WERI-Rb-1 (cell line): ENCODE data around the gene JAZF1.

Experiments
- DNase-seq: peaks from one replicate; pipeline ENCODE4 v3.0.0-alpha.2; 2020
- H3K27ac ChIP-seq: fragments of 250-450 bp; sonication (Bioruptor Pico); 2 replicates; pipeline ENCODE4 v1.5.1; 2020; ENCODE audit warnings: mild to moderate bottlenecking, moderate library complexity
- H3K27me3 ChIP-seq: fragments of 250-450 bp; sonication (Bioruptor Pico); 2 replicates; pipeline ENCODE4 v1.5.1; 2021; ENCODE audit warnings: mild to moderate bottlenecking, low read depth, moderate library complexity; ENCODE audit not compliant: insufficient read depth, severe bottlenecking
- H3K36me3 ChIP-seq: fragments of 250-450 bp; sonication (Bioruptor Pico); 2 replicates; pipeline ENCODE4 v1.5.1; 2020; ENCODE audit warnings: mild to moderate bottlenecking, moderate library complexity
- H3K4me3 ChIP-seq: 2 replicates; pipeline ENCODE4 v1.5.1; 2011; ENCODE audit warnings: low read depth, mild to moderate bottlenecking, control low read depth, low read length
- H3K9me3 ChIP-seq: fragments of 250-450 bp; sonication (Bioruptor Pico); 2 replicates; pipeline ENCODE4 v1.5.1; 2021; ENCODE audit warnings: mild to moderate bottlenecking, moderate library complexity; ENCODE audit not compliant: severe bottlenecking
- CTCF ChIP-seq: IDR thresholded peaks from 2 replicates; pipeline ENCODE4 v1.5.1; 2011; ENCODE audit warnings: low read depth, mild to moderate bottlenecking, control low read depth, inconsistent platforms, low read length

Gene JAZF1

GRCh38 chr7:28045592-28045991 is 135.0 kb downstream of the JAZF1 start:
- peaks cover 25% of the 10 kb centered on the region for H3K27me3 ChIP-seq
- no peak for DNase-seq
- H3K27ac ChIP-seq = no peak overlapping the region
- H3K36me3 ChIP-seq = no peaks in the 10 kb centered on the region
- H3K9me3 ChIP-seq = no peaks in the 10 kb centered on the region
- no peak for TF ChIP-seq CTCF
- H3K4me3 ChIP-seq = no peak overlapping the region

- no peak for TF ChIP-seq CTCF
These were observed 135.8 kb downstream of the JAZF1 start for GRCh38 chr7:28044825-28045224.

GRCh38 chr7:28042721-28043120 is 137.9 kb downstream of the JAZF1 start:
- H3K9me3 ChIP-seq = no peaks in the 10 kb centered on the region
- no peak overlapping the region for H3K4me3 ChIP-seq
- no peak for TF ChIP-seq CTCF
- no peak overlapping the region for H3K27ac ChIP-seq
- H3K27me3 ChIP-seq = peaks cover 30% of the 10 kb centered on the region
- DNase-seq = no peak
- H3K36me3 ChIP-seq = no peaks in the 10 kb centered on the region

More at GRCh38 chr7:28044825-28045224, 135.8 kb downstream of the JAZF1 start:
- H3K9me3 ChIP-seq = no peaks in the 10 kb centered on the region
- no peak overlapping the region for H3K27ac ChIP-seq
- DNase-seq = no peak
- no peaks in the 10 kb centered on the region for H3K36me3 ChIP-seq
- peaks cover 25% of the 10 kb centered on the region for H3K27me3 ChIP-seq
- H3K4me3 ChIP-seq = no peak overlapping the region

- H3K27me3 ChIP-seq = peaks cover 28% of the 10 kb centered on the region
- no peak for TF ChIP-seq CTCF
- H3K9me3 ChIP-seq = no peaks in the 10 kb centered on the region
- no peak for DNase-seq
- no peaks in the 10 kb centered on the region for H3K36me3 ChIP-seq
- no peak overlapping the region for H3K27ac ChIP-seq
- no peak overlapping the region for H3K4me3 ChIP-seq
These were observed 138.9 kb downstream of the JAZF1 start for GRCh38 chr7:28041508-28042314.

- Histone ChIP-seq H3K27me3 (peaks cover 19% of the 10 kb centered on the region), H3K27ac (no peak overlapping the region), H3K9me3 (no peaks in the 10 kb centered on the region), H3K36me3 (no peaks in the 10 kb centered on the region), H3K4me3 (no peak overlapping the region)
- TF ChIP-seq CTCF = no peak
- no peak for DNase-seq
These were observed 142.3 kb downstream of the JAZF1 start for GRCh38 chr7:28038175-28038797.
